ENCODE measurements around the gene MYH7. TPM values are rescaled to one million over a fixed set of nuclear protein-coding genes. Genes with fewer than 3 reads are reported as not detected.
A peak's percentile ranks its signal among the peaks of the same experiment; 100 is the strongest.

MYH7 gene
- polyA plus RNA-seq, 2 of the 4 experiments (the other 2 are of a cell fraction): not detected

DNA sequence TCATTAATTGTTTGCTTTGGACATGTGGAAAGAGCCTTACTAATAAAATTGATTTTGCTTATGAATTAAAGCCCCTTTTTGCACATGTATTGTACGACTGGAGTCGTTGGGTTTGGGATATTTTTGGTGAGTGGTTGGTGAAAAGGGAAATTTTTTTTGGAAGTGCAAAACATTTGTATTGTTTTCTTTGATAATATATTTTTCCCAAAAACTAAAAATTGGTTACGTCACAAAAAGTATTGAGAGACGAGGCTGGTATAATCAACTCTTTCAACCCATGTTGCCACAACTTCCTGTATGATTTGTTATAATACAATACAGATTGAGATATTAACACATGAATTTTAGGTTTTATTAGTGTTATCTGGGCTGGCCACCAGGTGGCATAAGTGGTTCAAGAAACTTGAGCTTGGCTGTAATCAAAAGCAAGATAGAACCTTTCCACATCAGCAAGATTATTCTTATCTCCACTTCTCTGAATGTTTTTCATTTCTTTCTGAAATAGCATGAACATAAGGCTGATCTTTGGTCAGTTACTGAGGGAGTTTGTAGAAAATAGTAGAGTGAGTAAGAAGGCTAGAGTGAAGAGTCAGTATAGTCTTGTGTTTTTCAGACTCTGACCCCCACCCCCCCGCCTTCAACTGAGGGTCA, 42.8 kb upstream of the MYH7 start:
- no peak overlapping the region for H3K4me2 ChIP-seq
- FAIRE-seq: no peak
- POLR2A ChIA-PET: interaction anchor here (0.6 to 1.7 kb wide), 5 partner anchors 9 to 133 kb away, joined by 3 to 11 read pairs (median 5); partner anchors contain the start of gene NGDN

DNA sequence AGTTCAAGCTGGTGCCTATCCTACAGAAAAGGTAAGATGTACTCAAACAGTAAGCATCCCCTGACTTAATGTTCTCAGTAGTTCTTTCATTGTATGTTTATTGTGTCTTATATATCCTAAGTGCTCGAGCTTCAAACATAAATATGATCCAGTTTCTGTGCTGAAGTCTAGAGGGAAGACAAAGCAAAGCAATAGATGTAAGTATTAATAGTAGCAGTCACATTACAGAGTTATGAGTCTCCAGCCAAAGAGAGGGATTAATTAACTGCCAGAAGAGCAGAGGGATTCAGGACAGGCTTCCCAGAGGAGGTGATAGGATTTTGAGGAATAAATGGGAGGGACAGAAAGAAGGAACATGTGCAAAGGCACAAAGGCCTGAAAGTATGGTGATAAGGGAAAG, 35.5 kb upstream of the MYH7 start:
- ChIA-PET CTCF (interaction anchor here (2.1 to 21.4 kb wide), 2 partner anchors 11 to 92 kb away, joined by 7 to 553 read pairs; partner anchors contain the start of genes AP1G2 and THTPA), POLR2A (no interaction called here)
- TF ChIP-seq, protein P1, sequence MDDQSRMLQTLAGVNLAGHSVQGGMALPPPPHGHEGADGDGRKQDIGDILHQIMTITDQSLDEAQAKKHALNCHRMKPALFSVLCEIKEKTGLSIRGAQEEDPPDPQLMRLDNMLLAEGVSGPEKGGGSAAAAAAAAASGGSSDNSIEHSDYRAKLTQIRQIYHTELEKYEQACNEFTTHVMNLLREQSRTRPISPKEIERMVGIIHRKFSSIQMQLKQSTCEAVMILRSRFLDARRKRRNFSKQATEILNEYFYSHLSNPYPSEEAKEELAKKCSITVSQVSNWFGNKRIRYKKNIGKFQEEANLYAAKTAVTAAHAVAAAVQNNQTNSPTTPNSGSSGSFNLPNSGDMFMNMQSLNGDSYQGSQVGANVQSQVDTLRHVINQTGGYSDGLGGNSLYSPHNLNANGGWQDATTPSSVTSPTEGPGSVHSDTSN (IDR thresholded peaks at IDR 0.05): no peak
- TF ChIP-seq, protein P2, sequence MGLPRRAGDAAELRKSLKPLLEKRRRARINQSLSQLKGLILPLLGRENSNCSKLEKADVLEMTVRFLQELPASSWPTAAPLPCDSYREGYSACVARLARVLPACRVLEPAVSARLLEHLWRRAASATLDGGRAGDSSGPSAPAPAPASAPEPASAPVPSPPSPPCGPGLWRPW (IDR thresholded peaks at IDR 0.05): no peak
- no peak for TF ChIP-seq TP53 (CRISPR knock-in tag; IDR thresholded peaks at IDR 0.05)
- no peak for TF ChIP-seq MYC (IDR thresholded peaks at IDR 0.05; ENCODE audit: borderline replicate concordance, low read length)
- no peak for TF ChIP-seq HOXB13 (CRISPR knock-in tag; IDR thresholded peaks at IDR 0.05; ENCODE audit: low read depth)
- no peak for TF ChIP-seq HEYL (CRISPR knock-in tag; IDR thresholded peaks at IDR 0.05)
- no peak for TF ChIP-seq FOSL2 (IDR thresholded peaks at IDR 0.05)
- TF ChIP-seq FOSL2 (CRISPR knock-in tag; IDR thresholded peaks at IDR 0.05): no peak
- TF ChIP-seq POLR2AphosphoS2 (conservative IDR thresholded peaks at IDR 0.05; ENCODE audit: low read length): no peak
- no peak for TF ChIP-seq ZFP36 (IDR thresholded peaks at IDR 0.05; ENCODE audit: borderline replicate concordance, partially characterized antibody)
- no peak overlapping the region for H3K27ac ChIP-seq
- no peaks in the 10 kb centered on the region for H3K9me3 ChIP-seq
- peak overlapping the region; percentile 91 for H3K4me2 ChIP-seq
- WGBS (ENCODE audit: missing lambda C conversion rate): 87% methylated on average over 1 of the region's 1 CpG
- peaks cover 10% of the 10 kb centered on the region; the same call in 2 of the 3 replicates for H3K4me1 ChIP-seq
- no peak for FAIRE-seq
- ATAC-seq: no peak
- DNase-seq (ENCODE audit: low read depth in 1 of 2, low spot score in 1 of 2): no peak
- H3K4me3 ChIP-seq: no peak overlapping the region

More for the DNA sequence above, 42.8 kb upstream of the MYH7 start:
- Histone ChIP-seq H3K9me3 (no peaks in the 10 kb centered on the region), H3K4me3 (no peak overlapping the region), H3K27ac (no peak overlapping the region), H3K4me1 (no peaks in the 10 kb centered on the region)
- peak; percentile 70 to 72; a peak in 4 of 6 replicates for ATAC-seq
- TF ChIP-seq RAD21 (conservative IDR thresholded peaks at IDR 0.05 in 1 of 2, IDR thresholded peaks at IDR 0.05 in 1 of 2) (peak; percentile 74 to 75), SMC3 (IDR thresholded peaks at IDR 0.05) (peak; percentile 80), FOSL2 (IDR thresholded peaks at IDR 0.05) (no peak), FOSL2 (CRISPR knock-in tag; IDR thresholded peaks at IDR 0.05) (no peak), SREBF2 (IDR thresholded peaks at IDR 0.05) (no peak)
- TF ChIP-seq, protein P3, sequence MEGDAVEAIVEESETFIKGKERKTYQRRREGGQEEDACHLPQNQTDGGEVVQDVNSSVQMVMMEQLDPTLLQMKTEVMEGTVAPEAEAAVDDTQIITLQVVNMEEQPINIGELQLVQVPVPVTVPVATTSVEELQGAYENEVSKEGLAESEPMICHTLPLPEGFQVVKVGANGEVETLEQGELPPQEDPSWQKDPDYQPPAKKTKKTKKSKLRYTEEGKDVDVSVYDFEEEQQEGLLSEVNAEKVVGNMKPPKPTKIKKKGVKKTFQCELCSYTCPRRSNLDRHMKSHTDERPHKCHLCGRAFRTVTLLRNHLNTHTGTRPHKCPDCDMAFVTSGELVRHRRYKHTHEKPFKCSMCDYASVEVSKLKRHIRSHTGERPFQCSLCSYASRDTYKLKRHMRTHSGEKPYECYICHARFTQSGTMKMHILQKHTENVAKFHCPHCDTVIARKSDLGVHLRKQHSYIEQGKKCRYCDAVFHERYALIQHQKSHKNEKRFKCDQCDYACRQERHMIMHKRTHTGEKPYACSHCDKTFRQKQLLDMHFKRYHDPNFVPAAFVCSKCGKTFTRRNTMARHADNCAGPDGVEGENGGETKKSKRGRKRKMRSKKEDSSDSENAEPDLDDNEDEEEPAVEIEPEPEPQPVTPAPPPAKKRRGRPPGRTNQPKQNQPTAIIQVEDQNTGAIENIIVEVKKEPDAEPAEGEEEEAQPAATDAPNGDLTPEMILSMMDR (IDR thresholded peaks at IDR 0.05): peak; percentile 77
- WGBS (ENCODE audit: missing lambda C conversion rate): 26% methylated on average over 5 of the region's 5 CpGs
- DNase-seq (ENCODE audit: low read depth in 1 of 2, low spot score in 1 of 2): peak; percentile 54 to 71
- CTCF ChIA-PET: interaction anchor here (0.7 to 21.4 kb wide), 29 partner anchors 8 to 648 kb away, joined by 3 to 553 read pairs (median 5); partner anchors contain the start of genes AP1G2 and THTPA

DNA sequence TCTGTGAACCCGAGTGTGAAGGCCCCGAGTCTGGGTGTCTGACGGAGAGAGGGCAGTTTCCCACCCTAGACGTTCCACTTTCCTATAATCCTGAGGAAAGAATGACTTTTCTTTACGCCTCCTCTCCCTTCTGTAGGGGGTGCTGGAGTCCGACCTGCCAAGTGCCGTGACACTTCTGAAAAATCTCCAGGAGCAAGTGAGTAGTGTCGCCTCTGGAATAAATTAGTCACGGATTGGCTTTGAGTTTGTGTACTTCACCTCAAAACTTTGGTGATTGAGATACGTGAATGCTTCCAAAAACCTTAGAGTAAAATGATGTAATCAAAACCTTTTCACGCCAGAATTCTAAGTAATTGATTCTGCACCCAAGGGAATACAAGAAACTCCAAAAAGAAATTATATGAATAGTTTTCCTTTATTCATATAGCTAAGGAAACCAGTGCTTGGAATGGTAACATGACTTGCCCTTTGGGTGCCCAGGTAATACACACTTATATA, 34.5 kb upstream of the MYH7 start:
- ChIA-PET POLR2A (interaction anchor here (0.8 to 1.6 kb wide), 3 partner anchors 9 to 163 kb away, joined by 3 to 4 read pairs (median 3); partner anchors contain the start of gene BCL2L2), CTCF (interaction anchor here (1.0 to 21.4 kb wide), 5 partner anchors 7 to 93 kb away, joined by 3 to 553 read pairs (median 6); partner anchors contain the start of genes AP1G2 and THTPA)
- no peak for DNase-seq (ENCODE audit: low read depth in 1 of 2, low spot score in 1 of 2)
- Histone ChIP-seq H3K9me3 (no peaks in the 10 kb centered on the region), H3K4me2 (peak overlapping the region; percentile 91), H3K27ac (peak overlapping the region; percentile 77 to 87), H3K4me1 (peaks cover 10% of the 10 kb centered on the region; the same call in 2 of the 3 replicates), H3K4me3 (peak overlapping the region; percentile 87)
- WGBS (ENCODE audit: missing lambda C conversion rate): 7% methylated on average over 11 of the region's 11 CpGs
- TF ChIP-seq PHF8 (IDR thresholded peaks at IDR 0.05; ENCODE audit: borderline replicate concordance, low read depth): peak; percentile 72
- TF ChIP-seq KDM5A (IDR thresholded peaks at IDR 0.05): peak; percentile 96
- TF ChIP-seq, protein P4, sequence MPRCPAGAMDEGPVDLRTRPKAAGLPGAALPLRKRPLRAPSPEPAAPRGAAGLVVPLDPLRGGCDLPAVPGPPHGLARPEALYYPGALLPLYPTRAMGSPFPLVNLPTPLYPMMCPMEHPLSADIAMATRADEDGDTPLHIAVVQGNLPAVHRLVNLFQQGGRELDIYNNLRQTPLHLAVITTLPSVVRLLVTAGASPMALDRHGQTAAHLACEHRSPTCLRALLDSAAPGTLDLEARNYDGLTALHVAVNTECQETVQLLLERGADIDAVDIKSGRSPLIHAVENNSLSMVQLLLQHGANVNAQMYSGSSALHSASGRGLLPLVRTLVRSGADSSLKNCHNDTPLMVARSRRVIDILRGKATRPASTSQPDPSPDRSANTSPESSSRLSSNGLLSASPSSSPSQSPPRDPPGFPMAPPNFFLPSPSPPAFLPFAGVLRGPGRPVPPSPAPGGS (IDR thresholded peaks at IDR 0.05): 0 out of 3 replicates have a peak, but pooled peaks have one; percentile 3
- TF ChIP-seq JUN (IDR thresholded peaks at IDR 0.05): 0 out of 5 replicates have a peak, but pooled peaks of 1 of the 2 experiments have one; percentile 17
- TF ChIP-seq, protein P5, sequence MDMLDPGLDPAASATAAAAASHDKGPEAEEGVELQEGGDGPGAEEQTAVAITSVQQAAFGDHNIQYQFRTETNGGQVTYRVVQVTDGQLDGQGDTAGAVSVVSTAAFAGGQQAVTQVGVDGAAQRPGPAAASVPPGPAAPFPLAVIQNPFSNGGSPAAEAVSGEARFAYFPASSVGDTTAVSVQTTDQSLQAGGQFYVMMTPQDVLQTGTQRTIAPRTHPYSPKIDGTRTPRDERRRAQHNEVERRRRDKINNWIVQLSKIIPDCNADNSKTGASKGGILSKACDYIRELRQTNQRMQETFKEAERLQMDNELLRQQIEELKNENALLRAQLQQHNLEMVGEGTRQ (IDR thresholded peaks at IDR 0.05): no peak
- no peak for TF ChIP-seq TP53 (CRISPR knock-in tag; IDR thresholded peaks at IDR 0.05)
- TF ChIP-seq, protein P6, sequence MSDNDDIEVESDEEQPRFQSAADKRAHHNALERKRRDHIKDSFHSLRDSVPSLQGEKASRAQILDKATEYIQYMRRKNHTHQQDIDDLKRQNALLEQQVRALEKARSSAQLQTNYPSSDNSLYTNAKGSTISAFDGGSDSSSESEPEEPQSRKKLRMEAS (IDR thresholded peaks at IDR 0.05): peak; percentile 11; the same call in 1 of the 2 replicates
- FAIRE-seq: no peak
- ATAC-seq: peak; percentile 60 to 63

Data from A549 (cell line).